Measurements from ENCODE around the gene FBXO24.

DNA sequence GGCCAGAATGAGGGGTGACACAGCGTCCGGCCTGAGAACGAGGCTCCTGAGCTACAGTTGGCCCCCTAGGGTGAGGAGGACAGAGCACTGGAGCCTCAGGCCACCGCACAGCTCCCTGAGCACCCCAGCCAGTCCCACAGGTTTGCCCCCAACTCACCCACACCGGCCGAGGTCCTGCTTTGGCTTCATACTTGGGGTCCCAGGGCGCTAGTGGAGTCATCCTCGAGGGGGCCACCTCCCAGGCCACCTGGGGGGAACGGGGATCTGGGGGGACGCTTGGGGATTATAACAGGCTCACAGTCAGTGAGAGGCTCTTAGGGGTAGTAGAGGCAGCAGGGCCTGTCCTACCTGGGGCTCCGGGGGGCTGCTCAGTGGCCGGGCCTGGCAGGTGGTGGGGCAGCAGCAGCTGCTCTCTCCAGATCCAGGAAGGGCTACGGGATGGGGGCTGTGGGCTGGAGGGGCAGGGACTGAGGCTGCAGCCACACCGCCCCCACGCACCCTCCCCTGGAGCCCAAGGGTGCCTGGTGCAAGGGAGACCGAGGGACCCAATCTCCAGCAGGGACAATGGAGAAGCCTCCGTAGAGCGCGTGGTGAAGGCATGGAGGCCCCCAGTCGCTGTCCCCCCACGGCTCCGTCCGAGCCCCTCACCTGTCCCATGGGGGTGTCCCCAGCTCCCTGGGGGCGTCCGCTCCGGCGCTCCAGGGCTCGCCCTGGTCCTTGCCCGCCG is 13.0 kb upstream of the FBXO24 start:
- TF ChIP-seq RCOR1 (IDR thresholded peaks at IDR 0.05; ENCODE audit: low read length) = no peak
- TF ChIP-seq, protein P1, sequence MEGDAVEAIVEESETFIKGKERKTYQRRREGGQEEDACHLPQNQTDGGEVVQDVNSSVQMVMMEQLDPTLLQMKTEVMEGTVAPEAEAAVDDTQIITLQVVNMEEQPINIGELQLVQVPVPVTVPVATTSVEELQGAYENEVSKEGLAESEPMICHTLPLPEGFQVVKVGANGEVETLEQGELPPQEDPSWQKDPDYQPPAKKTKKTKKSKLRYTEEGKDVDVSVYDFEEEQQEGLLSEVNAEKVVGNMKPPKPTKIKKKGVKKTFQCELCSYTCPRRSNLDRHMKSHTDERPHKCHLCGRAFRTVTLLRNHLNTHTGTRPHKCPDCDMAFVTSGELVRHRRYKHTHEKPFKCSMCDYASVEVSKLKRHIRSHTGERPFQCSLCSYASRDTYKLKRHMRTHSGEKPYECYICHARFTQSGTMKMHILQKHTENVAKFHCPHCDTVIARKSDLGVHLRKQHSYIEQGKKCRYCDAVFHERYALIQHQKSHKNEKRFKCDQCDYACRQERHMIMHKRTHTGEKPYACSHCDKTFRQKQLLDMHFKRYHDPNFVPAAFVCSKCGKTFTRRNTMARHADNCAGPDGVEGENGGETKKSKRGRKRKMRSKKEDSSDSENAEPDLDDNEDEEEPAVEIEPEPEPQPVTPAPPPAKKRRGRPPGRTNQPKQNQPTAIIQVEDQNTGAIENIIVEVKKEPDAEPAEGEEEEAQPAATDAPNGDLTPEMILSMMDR (IDR thresholded peaks at IDR 0.05) = no peak
- TF ChIP-seq TEAD4 (IDR thresholded peaks at IDR 0.05; ENCODE audit: borderline replicate concordance, insufficient read depth) = no peak
- TF ChIP-seq, protein P2, sequence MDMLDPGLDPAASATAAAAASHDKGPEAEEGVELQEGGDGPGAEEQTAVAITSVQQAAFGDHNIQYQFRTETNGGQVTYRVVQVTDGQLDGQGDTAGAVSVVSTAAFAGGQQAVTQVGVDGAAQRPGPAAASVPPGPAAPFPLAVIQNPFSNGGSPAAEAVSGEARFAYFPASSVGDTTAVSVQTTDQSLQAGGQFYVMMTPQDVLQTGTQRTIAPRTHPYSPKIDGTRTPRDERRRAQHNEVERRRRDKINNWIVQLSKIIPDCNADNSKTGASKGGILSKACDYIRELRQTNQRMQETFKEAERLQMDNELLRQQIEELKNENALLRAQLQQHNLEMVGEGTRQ (IDR thresholded peaks at IDR 0.05; ENCODE audit: borderline replicate concordance, low read depth, low read length) = no peak
- TF ChIP-seq, protein P3, sequence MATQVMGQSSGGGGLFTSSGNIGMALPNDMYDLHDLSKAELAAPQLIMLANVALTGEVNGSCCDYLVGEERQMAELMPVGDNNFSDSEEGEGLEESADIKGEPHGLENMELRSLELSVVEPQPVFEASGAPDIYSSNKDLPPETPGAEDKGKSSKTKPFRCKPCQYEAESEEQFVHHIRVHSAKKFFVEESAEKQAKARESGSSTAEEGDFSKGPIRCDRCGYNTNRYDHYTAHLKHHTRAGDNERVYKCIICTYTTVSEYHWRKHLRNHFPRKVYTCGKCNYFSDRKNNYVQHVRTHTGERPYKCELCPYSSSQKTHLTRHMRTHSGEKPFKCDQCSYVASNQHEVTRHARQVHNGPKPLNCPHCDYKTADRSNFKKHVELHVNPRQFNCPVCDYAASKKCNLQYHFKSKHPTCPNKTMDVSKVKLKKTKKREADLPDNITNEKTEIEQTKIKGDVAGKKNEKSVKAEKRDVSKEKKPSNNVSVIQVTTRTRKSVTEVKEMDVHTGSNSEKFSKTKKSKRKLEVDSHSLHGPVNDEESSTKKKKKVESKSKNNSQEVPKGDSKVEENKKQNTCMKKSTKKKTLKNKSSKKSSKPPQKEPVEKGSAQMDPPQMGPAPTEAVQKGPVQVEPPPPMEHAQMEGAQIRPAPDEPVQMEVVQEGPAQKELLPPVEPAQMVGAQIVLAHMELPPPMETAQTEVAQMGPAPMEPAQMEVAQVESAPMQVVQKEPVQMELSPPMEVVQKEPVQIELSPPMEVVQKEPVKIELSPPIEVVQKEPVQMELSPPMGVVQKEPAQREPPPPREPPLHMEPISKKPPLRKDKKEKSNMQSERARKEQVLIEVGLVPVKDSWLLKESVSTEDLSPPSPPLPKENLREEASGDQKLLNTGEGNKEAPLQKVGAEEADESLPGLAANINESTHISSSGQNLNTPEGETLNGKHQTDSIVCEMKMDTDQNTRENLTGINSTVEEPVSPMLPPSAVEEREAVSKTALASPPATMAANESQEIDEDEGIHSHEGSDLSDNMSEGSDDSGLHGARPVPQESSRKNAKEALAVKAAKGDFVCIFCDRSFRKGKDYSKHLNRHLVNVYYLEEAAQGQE (IDR thresholded peaks at IDR 0.05; ENCODE audit: low read depth, low read length) = no peak
- no peak for TF ChIP-seq MXI1 (IDR thresholded peaks at IDR 0.05; ENCODE audit: low read depth, low read length)
- no peak for TF ChIP-seq SIN3A (IDR thresholded peaks at IDR 0.05; ENCODE audit: borderline replicate concordance, low read depth, low read length)
- no peak for TF ChIP-seq NFIC (IDR thresholded peaks at IDR 0.05; ENCODE audit: borderline replicate concordance)
